Spleen (tissue), 13 donors: ENCODE results near the gene RARS2. TPM values are rescaled to one million over a fixed set of nuclear protein-coding genes. Genes with fewer than 3 reads are reported as not detected.

Experiments used
- DNase-seq: peaks from one replicate; pipeline ENCODE4 v3.0.0-alpha.2; 2020
- H3K27ac ChIP-seq, 8 donors: fragments of 200-600 bp; sonication (generic) in 7 of 8; 1 replicate in 4 of 8; 2 replicates in 4 of 8; pipeline versions ENCODE4 v1.5.0 to v1.8.0; 2016 to 2021; ENCODE audit warnings: inconsistent platforms in 4 of 8, mild to moderate bottlenecking in 4 of 8, moderate library complexity in 1 of 8
- H3K27me3 ChIP-seq, 7 donors: fragments of 200-600 bp; sonication (generic) in 6 of 7; replicated peaks in 1 of 7; 1 replicate in 4 of 7; 2 replicates in 3 of 7; pipeline versions ENCODE4 v1.5.0 to v1.8.0; 2016 to 2021; ENCODE audit warnings: inconsistent platforms in 3 of 7, mild to moderate bottlenecking in 1 of 7
- H3K36me3 ChIP-seq, 6 donors: fragments of 200-600 bp; sonication (generic) in 5 of 6; 1 replicate in 4 of 6; 2 replicates in 2 of 6; pipeline versions ENCODE4 v1.5.0 to v1.8.0; 2016 to 2021; ENCODE audit warnings: inconsistent platforms in 2 of 6
- H3K4me1 ChIP-seq, 6 donors: fragments of 200-600 bp; sonication (generic) in 5 of 6; 1 replicate in 3 of 6; 2 replicates in 3 of 6; pipeline versions ENCODE4 v1.5.0 to v1.8.0; 2016 to 2021; ENCODE audit warnings: inconsistent platforms in 3 of 6
- H3K4me3 ChIP-seq, 8 donors: fragments of 200-600 bp; sonication (generic) in 7 of 8; 1 replicate in 4 of 8; 2 replicates in 4 of 8; pipeline versions ENCODE4 v1.5.0 to v1.8.0; 2016 to 2021; ENCODE audit warnings: inconsistent platforms in 4 of 8, mild to moderate bottlenecking in 4 of 8, moderate library complexity in 2 of 8
- H3K9me3 ChIP-seq, 8 donors: fragments of 200-600 bp; sonication (generic) in 7 of 8; 1 replicate in 4 of 8; 2 replicates in 4 of 8; pipeline versions ENCODE4 v1.5.0 to v1.8.0; 2016 to 2021; ENCODE audit warnings: inconsistent platforms in 4 of 8
- CTCF ChIP-seq, 11 experiments: fragments of 200-600 bp in 7 of 11; fragments of 450-650 bp in 4 of 11; sonication (generic) in 4 of 11; IDR thresholded peaks in 8 of 11; conservative IDR thresholded peaks in 3 of 11; 1 replicate in 7 of 11; 2 replicates in 4 of 11; pipeline versions ENCODE4 v1.4.0 to v1.8.0; 2016 to 2021; ENCODE audit warnings: antibody characterized with exemption in 11 of 11, inconsistent platforms in 4 of 11, mild to moderate bottlenecking in 1 of 11
- POLR2A ChIP-seq, 3 donors: fragments of 450-650 bp; IDR thresholded peaks; one replicate each; pipeline ENCODE4 v1.5.1; 2017; ENCODE audit warnings: antibody characterized with exemption in 3 of 3, mild to moderate bottlenecking in 1 of 3
- POLR2AphosphoS5 ChIP-seq, 3 donors: sonication (generic); formaldehyde crosslinking; IDR thresholded peaks; one replicate each; pipeline ENCODE4 v1.5.1; 2017; ENCODE audit warnings: antibody characterized with exemption in 3 of 3
- WGBS, 5 donors: extraction: QIAGEN DNeasy Blood & Tissue Kit in 3 of 5; methylation state at CpG; one replicate each; pipeline versions ENCODE4 v1.1.5 to v1.1.7; 2013 to 2018; 5-methylcytosine and 5-hydroxymethylcytosine counted together
- intact Hi-C: fragments of 100-400 bp; cut with DNase I; formaldehyde crosslinking; loops from one replicate; pipeline ENCODE4 v1.15.0; 2023; ENCODE audit warnings: low total_unique reads
- long read RNA-seq, 2 donors: transcript quantifications; one replicate each; lab custom pipeline, GENCODE V29; 2026
- polyA plus RNA-seq, 3 donors: library from polyadenylated mRNA; stranded (reverse); fragments of 200-250 nt; gene quantifications; one replicate each; pipeline ENCODE4 v1.2.1, GENCODE V29; 2013
- total RNA-seq, 7 donors: library from RNA; depleted of rRNA in 3 of 7; stranded (reverse); fragments of >200 nt in 3 of 7; fragmentation: NEBNext Ultra II Directional in 4 of 7; extraction: Animal tissue kit (Norgen Biotek cat#: 25700) in 4 of 7; gene quantifications; one replicate each; pipeline versions ENCODE4 v1.1.0 to v1.2.1, GENCODE V29; 2016 to 2021
- donor health status: healthy with polysubstance abuse.
- donor health status: DM: no; HTN: no; CAD: no; lungs with moderate emphysema.
- donor health status: DM: no; HTN: no; CAD: no.
- donor health status: Bipolar disorder and iron deficiency.
- donor health status: healthy.
- donor health status: DM: no; HTN: no; CAD: no.
- donor health status: DM: yes; HTN: yes; CAD: no.

RARS2 gene, protein sequence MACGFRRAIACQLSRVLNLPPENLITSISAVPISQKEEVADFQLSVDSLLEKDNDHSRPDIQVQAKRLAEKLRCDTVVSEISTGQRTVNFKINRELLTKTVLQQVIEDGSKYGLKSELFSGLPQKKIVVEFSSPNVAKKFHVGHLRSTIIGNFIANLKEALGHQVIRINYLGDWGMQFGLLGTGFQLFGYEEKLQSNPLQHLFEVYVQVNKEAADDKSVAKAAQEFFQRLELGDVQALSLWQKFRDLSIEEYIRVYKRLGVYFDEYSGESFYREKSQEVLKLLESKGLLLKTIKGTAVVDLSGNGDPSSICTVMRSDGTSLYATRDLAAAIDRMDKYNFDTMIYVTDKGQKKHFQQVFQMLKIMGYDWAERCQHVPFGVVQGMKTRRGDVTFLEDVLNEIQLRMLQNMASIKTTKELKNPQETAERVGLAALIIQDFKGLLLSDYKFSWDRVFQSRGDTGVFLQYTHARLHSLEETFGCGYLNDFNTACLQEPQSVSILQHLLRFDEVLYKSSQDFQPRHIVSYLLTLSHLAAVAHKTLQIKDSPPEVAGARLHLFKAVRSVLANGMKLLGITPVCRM
- total RNA-seq, result 10 to 100 TPM; 24.2 to 32.3 (median 28.8) TPM
- 10 to 100 TPM; 14.2 to 19.1 (median 16.8) TPM for polyA plus RNA-seq
- long read RNA-seq, donor 1, partial matches to known transcripts, result 7 of 10 reads
- long read RNA-seq, donor 1, other reads (novel, unspliced or antisense), result 0 of 10 reads
- long read RNA-seq, donor 2, partial matches to known transcripts, result 16 of 16 reads
- long read RNA-seq, donor 2, other reads (novel, unspliced or antisense), result 0 of 16 reads

DNA sequence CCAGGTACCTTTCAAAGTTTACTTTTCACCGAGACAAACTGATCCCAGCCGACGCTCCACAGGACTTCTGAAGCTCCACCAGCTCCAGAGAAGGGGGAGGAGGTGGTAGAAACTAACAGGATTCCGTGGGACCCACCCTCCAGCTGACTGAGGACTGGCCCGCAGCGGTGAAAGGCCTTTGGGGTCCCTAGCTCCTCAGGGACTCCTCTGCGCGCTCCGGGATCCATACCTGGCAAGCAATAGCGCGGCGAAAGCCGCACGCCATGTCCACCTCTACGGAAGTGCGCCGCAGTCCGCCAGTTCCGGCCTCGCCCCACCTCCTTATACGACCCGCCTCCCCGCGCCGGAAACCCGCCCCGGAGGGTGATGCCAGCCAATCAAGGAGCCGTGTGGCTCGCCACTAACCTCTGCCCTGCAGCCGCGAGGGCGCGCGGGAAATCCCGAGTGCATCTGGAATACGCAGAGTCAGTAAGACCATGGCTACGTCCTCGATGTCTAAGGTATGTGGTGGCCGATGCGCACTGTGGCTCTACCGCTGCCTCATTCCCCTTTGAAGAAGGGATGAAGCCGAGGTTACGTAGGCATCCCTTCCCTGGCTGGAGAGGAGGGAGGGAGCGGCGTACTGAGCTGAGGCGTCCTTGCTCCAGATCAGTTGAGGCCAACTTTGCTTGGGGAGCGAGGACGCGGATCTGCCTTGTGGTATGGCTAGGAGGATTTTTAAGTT, at the start of gene RARS2, which contains the start of gene ORC3:
Gene RARS2, minus strand, starts transcription at position 295 of the 724 bp plus-strand sequence. Its CDS starts 30 bp downstream, at position 265.
Gene ORC3, plus strand, starts transcription at position 443 of the 724 bp plus-strand sequence. Its CDS starts 34 bp downstream, at position 477.
- WGBS, 5 donors, result 0 to 1% (median 1%) methylated on average over 34 to 49 of the region's 49 CpGs
- Histone ChIP-seq H3K27ac (peak within 1 kb of the TSS; percentile 68 to 90 (median 88)), H3K9me3 (no peaks in the 10 kb centered on the region), H3K4me3 (peak within 1 kb of the TSS; percentile 71 to 99 (median 87)), H3K4me1 (peaks cover 26 to 78% (median 59%) of the 10 kb centered on the region in 6 donors), H3K36me3 (peaks cover 0 to 33% (median 3%) of the 10 kb centered on the region in 6 donors), H3K27me3 (no peaks in the 10 kb centered on the region)
- intact Hi-C loops, result no loop called here
- TF ChIP-seq CTCF (IDR thresholded peaks at IDR 0.05 in 8 of 11, conservative IDR thresholded peaks at IDR 0.05 in 3 of 11) (peak in 4 of 11 experiments; percentile 18 to 45 (median 29)), POLR2AphosphoS5 (IDR thresholded peaks at IDR 0.05) (peak; percentile 96 to 99 (median 97)), POLR2A (IDR thresholded peaks at IDR 0.05) (peak; percentile 58 to 65 (median 60))
- peak; percentile 99 for DNase-seq

- Histone ChIP-seq H3K4me1 (peaks cover 0 to under 1% (median 0%) of the 10 kb centered on the region in 6 donors), H3K36me3 (peaks cover 0 to 63% (median 13%) of the 10 kb centered on the region in 6 donors), H3K27ac (no peak overlapping the region), H3K9me3 (no peaks in the 10 kb centered on the region), H3K4me3 (no peak overlapping the region), H3K27me3 (no peaks in the 10 kb centered on the region)
- no peak for DNase-seq
- TF ChIP-seq POLR2A (IDR thresholded peaks at IDR 0.05) (no peak), POLR2AphosphoS5 (IDR thresholded peaks at IDR 0.05) (no peak), CTCF (IDR thresholded peaks at IDR 0.05 in 8 of 11, conservative IDR thresholded peaks at IDR 0.05 in 3 of 11) (no peak)
- intact Hi-C loops, result no loop called here
- WGBS, 5 donors, result 97 to 100% (median 98%) methylated on average over 4 of the region's 4 CpGs
These were observed 49.6 kb upstream of the RARS2 start for GRCh38 chr6:87639373-87639772.

- no peak for TF ChIP-seq CTCF (IDR thresholded peaks at IDR 0.05 in 8 of 11, conservative IDR thresholded peaks at IDR 0.05 in 3 of 11)
- TF ChIP-seq POLR2A (IDR thresholded peaks at IDR 0.05), result no peak
- no peak for TF ChIP-seq POLR2AphosphoS5 (IDR thresholded peaks at IDR 0.05)
- intact Hi-C loops, result no loop called here
- Histone ChIP-seq H3K27me3 (no peaks in the 10 kb centered on the region), H3K36me3 (peaks cover 0 to 77% (median 15%) of the 10 kb centered on the region in 6 donors), H3K9me3 (no peaks in the 10 kb centered on the region), H3K27ac (no peak overlapping the region), H3K4me1 (no peaks in the 10 kb centered on the region), H3K4me3 (no peak overlapping the region)
- WGBS, 5 donors, result 95 to 100% (median 96%) methylated on average over 1 of the region's 1 CpG
- DNase-seq, result no peak
These were observed 47.3 kb upstream of the RARS2 start for GRCh38 chr6:87637106-87637505.
